GM19324 (cell line): ENCODE data around the gene RIN3.
"Not testable (repeated sequence)": the region's sequence is repeated elsewhere in the genome, so short reads cannot be mapped to it uniquely, and the experiment has no call there.

ENCODE experiments used
- ATAC-seq: cut with Tn5 transposase; IDR thresholded peaks from one replicate; pipeline ENCODE4 v1.9.1; 2021; ENCODE audit warnings: mild to moderate bottlenecking, moderate library complexity; ENCODE audit not compliant: unreplicated experiment, low FRiP score

RIN3 gene

DNA sequence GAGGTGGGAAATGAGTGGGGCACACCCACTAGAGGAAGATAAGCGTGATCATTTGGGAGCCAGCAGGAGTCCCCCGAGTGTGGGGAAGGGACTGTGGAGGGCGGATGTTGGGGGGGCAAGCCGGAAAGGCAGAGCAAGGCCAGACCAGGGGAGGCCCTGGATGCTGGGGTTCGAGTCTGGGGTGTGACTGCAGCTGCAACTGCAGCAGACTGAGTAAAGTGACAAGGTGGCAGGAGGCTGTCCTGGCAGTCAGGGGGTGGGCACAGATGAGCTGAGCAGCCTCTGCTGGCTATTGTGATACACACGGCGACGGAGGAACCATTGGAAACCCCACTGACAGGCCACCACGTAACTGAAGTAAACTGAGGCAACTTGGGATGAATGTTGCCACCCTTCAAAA is 124.7 kb downstream of the RIN3 start:
- no peak for ATAC-seq

DNA sequence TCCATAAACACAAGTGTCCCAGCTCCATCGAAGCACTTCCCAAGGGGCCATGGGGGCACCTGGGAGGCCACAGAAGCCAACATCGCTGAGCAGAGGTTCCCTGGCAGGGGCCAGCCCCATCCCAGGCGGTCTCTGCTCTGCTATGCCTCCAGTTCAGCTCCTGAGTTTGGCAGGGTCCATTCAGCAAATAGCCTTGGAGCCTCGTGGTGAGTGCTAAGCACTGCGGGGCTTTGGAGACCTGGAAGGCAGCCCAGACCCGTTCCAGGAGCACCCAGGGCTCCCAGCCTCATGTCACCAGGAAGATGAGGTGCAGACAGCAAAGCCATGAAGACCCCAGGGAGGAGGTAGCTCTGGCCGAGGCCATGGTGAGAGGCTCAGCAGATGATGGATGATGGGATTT is 125.3 kb downstream of the RIN3 start:
- ATAC-seq: no peak

DNA sequence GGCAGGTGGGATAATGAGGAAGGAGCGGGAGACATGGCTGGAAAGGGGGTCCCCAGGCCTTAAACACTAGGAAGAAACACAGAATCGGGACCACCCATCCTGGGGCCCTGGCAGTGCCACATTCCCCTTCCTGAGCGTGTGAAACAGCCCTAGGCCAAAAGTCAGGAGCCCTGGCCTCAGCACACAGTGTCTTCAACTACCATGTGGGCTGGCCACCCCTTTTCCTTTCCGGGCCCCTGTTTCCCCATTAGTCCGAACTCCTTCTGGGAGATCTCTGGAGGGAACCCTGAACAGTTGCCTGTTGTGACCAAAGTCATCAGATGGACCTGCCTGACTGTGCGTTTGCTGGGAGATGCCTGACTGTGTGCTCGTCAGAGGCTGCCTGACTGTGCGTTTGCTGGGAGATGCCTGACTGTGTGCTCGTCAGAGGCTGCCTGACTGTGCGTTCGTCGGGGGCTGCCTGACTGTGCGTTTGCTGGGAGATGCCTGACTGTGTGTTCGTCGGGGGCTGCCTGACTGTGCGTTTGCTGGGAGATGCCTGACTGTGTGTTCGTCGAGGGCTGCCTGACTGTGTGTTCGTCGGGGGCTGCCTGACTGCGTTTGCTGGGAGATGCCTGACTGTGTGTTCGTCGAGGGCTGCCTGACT is 126.0 kb downstream of the RIN3 start:
- ATAC-seq: not testable (repeated sequence)

DNA sequence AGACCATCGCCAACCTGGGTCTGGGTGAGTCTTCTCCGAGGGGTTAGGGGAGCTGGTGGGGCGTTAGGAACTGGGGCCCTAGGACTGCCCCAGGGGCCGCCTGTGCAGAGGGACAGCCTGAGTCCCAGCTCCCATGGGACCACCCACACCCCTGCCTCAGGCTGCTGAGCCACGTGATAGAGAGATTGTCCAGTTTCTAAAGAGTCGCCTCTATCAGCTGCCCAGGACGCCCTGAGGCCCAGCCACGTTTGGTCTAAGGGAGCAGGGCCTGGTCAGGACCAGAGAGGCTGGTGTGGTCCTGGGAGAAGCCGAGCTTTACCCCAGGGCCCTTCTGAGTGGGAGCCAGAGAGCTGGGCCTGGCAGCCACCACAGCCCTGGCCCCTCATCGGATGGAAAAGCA is 127.7 kb downstream of the RIN3 start:
- ATAC-seq: no peak

DNA sequence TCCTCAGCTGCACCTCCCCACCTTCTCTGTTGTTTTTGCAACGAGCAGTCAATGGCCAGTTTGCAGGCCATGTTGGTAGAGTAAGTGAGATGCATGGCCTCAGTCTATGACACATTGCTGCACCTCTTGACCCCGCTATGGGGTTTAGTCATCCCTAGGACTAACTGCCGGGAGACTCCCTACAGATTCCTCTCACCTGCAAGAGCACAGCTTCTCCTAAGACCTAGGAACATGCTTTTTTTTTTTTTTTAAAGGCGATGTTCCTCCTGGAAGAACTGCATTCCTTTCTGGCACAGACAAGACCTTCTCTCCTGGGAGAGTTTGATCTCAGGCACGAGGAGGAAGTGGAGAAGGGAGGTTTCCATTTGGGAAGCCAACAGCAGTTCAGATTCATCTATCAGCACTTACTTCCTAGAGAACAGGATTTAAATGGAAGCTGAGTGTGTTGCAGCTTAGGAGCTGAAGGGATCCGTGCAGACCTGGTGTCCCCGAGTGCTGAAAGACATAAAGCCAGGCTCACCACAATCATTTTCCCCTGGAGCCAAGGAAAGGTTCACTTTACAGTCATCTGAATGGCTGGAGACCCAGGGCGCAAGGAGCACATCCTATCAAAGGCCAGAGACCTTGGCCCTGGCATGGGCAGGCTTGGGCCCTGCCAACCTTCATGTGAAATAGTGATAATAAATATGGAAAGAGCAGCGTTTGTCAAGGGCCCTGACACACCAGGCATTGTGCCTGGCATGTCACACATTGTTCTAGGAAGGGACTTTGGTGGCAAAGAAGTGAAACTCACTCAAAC is 130.8 kb downstream of the RIN3 start:
- no peak for ATAC-seq

DNA sequence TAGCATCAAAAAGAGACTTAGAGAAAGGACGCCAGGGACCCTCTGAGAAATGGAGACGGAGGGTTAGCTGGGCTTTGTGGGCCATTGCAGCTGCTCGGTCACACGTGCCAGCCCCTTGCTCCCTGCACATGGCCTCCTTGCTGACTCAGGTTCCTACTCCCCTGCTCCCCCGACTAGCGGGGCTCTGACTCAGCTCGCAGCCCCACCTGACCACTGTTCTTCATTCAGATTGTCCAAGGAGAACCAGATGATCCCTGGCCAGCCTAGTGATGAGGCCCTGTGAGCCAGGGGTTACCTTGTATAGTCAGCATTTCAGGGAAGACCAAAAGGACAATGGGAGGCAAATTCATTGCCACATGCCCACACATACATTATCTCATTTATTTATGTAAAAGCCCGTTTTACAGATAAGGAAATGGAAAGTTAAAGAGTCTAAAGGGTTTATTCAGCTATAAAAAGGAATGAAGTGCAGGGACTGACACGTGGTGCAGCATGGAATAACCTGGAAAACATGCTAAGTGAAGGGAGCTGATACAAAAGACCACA is 131.5 kb downstream of the RIN3 start:
- no peak for ATAC-seq

DNA sequence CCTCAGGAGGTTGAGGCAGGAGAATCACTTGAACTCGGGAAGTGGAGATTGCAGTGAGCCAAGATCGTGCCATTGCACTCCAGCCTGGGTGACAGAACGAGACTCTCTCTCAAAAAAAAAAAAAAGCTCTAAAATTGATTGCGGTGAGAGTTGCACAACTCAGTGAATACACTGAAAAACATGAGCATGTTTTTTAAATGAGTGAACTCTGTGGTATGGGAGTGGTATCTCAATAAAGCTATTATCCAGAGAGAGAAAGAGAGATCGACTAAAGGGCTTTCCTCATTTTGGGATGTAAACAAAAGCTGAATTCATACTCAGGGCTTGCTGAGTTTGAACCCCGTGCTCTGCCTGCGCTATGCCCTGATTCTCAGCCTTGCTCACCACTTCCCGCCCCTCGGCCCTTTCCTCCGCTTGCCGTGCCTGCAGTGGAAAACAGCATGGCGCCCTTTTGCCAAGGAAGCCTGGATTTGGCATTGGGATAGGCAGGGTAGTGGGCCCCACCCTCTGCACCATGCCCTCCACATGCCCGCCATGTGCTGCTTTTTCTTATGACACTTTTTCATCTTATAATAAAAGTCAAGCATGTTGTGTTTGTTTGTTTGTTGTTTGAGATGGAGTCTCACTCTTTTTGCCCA is 132.4 kb downstream of the RIN3 start:
- ATAC-seq: no peak

DNA sequence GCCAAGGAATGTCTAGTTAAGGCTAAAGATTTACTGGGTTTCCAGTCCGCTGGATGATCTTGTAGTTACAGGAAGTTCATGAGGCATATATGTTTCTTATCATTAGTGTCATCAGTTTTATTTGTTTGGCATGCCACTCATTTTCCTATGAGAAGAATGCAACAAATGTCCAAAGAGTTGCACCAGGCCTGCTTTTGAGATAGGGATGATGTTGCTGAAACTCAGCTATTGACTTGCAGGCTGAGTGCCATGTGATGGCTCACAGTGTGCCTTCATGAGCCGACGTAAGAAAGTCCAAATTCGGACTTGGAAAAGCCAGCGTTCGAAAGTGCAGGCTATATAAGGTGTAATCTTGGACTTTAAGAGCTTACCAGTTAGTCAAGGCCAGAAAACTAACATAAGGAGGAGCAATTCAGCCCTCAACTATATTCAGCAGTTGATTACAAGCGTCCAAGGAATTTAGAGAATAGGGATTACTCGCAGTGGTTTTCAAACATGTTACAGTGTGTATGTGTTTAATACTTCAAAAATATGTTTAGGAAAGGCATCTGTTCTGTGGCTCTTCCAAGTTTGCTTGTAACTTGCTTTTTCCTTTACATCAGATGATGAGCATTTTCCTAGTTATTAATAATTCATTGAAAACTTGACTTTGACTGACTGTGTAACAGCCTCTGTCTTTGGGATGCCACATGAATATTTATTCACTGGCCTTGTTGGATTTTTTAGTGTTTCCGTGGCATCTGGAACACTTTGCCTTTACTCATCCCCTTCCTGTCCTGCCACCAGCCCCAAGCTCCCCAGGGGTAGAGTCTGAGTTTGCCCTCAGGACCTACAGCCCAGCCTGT is 133.6 kb downstream of the RIN3 start:
- no peak for ATAC-seq

DNA sequence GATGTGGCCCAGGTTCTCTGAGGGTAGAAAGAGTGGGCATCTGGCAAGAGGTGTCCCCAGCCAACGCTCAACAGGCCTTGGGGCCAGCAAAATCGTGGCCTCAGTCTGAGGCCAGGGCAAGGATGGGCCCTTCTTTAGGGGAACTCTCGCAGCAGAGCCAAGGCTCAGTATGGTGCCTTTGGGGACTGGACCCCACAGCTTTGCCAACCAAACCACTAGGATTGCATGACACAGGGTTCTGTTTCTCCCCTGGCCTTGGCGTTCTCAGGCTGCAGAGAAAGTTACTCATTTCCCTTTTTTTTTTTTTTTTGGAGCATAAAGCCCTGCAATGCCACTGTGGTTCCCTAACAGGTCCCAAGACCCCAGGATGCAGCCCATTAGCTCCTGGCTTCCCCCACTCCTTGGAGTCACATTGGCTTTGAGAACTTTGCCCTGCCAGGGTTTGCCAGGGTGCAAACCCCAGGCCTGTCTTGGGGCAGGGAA is 134.3 kb downstream of the RIN3 start:
- no peak for ATAC-seq

DNA sequence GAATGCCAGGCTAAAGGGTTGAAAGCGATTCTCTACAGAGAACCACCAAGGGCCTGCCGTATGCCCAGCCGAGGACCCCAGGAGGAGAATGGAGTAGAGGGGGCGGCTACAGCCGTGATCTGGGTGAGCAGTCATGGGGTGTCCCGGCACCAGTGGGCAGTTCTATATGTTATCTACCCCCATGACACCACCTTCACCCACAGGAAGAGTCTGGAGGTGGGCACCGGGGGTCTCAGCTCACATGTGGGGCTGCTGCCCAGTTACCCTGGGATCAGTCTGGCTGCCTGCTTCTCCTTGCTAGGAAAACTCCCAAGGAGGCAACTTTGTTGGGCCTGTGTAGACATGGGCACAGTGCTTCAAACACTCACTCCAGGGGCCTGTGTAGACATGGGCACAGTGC is 135.5 kb downstream of the RIN3 start:
- ATAC-seq: no peak

DNA sequence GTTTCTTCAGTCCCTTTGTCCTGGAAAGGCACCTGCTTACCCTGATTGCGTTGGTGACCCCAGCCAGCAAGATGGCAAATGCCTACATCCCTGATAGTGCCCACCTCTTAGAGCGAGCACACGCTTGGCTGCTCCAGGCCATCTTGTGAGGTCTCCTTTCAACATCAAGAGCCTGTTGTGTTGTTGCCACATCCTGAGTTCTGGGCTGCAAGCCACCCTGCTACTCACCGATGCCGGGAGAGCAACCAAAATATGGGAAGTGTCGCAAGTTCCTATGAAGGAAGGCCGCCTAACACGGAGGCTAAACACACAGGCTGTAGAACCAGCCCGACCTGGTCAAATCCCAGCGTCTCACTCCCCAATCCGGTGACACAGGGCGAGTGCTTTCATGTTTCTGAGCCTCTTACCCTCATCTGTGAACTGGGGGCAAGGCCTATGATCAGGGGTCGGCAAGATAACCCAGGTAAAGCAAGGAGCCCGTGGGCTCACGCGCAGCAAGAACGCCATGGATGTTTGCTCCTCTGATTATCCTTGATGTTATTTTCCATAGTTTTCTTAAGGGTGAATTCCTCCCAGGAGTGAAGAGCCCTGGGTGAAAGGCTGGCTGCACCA is 136.5 kb downstream of the RIN3 start:
- no peak for ATAC-seq

DNA sequence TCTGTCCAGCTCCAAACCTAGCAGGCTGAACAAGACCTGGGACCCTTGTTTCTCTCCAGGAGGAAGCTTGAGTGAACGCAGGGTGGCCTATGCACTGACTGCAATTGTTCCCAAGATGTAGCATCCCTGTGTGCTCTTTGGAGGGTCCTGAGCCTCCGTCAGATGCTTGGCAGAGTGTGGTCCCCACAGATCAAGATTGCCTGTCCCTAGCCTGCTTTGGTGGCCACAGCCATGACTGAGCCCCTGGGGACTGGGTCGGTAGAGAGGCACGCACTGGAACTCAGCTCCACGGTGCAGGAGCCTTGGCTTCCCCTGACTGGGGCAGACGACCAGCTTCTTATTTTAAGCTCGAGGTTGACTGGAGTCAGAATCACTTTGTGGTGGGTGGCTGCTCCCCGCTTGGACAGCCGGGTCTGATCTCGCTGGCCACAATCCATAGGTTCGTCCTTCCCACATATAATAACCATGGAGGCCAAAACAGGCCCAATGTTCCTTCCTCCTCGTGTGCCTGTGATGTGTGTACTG is 137.1 kb downstream of the RIN3 start:
- no peak for ATAC-seq

DNA sequence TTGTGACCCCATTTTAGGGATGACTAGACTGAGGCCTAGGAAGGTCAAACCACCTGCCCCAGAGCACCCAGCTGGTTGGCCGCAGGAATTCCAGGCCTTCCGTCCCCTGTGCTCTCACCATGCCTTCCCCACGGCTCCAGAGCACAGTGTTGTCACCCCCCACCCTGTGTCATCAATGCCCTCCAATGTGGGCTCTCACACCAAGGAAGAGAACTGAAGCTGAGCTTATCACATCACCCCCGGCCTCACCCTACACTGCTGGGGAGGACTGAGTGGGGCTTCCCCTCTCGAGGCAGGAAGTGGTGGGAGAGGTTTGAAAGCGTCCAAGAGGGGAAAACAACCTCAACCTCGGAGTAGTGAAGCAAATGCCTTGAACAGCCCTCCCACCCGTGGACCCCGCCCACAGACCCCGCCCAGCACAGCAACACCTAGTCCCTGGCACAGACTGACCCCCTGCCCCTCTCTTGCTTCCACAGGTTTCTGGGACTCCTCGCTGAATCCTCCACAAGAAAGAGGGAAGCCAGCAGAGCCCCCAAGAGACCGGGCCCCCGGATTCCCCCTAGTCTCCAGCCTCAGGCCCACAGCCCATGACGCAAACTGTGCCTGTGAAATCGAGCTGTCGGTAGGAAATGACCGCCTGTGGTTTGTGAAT is 137.7 kb downstream of the RIN3 start:
- ATAC-seq: peak; percentile 55

DNA sequence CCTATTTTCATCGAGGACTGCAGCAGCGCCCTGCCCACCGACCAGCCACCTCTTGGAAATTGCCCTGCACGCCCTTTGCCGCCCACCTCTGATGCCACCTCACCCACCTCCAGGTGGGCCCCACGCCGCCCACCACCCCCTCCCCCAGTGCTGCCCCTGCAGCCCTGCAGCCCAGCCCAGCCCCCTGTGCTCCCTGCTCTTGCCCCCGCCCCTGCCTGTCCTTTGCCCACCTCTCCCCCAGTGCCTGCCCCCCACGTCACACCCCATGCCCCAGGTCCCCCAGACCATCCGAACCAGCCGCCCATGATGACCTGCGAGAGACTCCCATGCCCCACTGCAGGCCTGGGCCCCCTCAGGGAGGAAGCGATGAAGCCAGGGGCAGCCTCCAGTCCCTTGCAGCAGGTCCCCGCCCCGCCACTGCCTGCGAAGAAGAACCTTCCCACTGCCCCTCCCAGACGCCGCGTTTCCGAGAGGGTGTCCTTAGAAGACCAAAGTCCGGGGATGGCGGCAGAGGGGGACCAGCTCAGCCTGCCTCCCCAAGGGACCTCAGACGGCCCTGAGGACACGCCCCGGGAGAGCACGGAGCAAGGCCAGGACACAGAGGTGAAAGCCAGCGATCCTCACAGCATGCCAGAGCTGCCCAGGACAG is 138.3 kb downstream of the RIN3 start:
- ATAC-seq: no peak

DNA sequence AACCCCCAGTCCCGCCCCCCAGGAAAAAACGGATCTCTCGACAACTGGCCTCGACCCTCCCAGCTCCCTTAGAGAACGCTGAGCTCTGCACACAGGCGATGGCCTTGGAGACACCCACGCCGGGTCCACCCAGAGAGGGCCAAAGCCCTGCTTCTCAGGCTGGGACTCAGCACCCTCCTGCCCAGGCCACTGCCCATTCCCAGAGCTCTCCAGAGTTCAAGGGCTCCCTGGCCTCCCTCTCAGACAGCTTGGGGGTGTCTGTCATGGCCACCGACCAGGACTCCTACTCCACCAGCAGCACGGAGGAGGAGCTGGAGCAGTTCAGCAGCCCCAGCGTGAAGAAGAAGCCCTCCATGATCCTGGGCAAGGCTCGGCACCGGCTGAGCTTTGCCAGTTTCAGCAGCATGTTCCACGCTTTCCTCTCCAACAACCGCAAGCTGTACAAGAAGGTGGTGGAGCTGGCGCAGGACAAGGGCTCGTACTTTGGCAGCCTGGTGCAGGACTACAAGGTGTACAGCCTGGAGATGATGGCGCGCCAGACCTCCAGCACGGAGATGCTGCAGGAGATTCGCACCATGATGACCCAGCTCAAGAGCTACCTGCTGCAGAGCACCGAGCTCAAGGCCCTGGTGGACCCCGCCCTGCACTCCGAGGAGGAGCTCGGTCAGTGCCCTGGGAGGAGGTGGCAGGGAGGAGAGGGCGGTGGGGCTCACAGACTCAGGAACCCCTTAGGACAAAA is 139.0 kb downstream of the RIN3 start:
- ATAC-seq: no peak

DNA sequence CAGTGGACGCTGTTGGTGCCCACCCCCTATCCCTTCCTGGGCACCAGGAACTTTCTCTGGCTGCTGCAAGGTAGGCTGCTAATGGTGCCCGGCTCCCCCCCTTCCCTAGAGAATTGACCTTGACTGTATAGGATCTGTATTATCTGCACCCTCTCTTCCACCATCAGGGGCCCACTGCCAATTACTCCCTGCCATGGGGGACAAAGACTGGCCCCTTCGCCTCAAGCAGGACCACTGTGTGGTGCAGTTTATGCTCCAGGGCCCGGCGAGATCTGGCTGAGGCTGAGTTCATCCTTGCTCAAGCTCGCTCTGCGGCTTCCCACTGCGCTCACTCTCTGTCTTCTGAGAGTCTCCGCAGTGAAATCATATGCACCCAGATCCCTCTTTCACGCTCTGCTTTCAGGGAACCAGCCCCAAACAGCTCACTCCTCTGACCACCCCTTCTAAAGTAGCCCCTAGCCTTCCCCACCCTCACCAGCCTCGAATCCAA is 139.6 kb downstream of the RIN3 start:
- no peak for ATAC-seq

DNA sequence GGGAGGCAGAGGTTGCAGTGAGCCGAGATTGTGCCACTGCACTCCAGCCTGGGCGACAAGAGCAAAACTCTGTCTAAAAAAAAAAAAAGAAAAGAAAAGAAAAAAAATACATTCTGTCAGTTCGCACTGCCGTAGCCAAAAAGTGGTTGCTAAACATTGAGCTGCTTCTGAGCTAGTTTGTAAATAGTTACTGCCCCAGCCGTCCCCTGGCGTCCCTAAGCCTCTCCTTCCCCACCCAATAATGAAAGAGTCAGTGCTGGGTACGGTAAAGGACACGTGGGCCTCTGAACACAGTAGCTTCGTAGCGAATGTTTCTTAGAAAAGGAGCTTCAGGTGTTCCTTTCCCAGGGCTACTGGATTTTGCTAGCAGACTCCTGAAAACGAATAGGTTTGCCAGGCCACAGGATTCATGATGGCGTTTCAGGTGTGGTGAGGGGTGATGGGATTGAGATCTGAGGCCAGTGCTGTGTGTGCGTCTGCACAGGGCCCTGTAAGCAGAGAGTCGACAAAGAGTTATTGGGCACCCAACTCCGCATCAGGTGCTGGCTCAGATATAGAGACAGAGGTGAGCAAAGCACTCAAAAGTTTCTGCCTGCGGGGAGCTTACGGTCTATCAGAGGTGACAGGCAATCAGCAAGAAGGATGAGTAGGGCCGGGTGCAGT is 140.8 kb downstream of the RIN3 start:
- no peak for ATAC-seq
